ENCODE data around the gene DYNC1LI1. TPM values are rescaled to one million over a fixed set of nuclear protein-coding genes. Genes with fewer than 3 reads are reported as not detected.
A peak's percentile ranks its signal among the peaks of the same experiment; 100 is the strongest.

The DYNC1LI1 gene
- total and polyA plus RNA-seq, 8 donors, result 32.6 to 44.2 (median 39.6) TPM

- DNase-seq (peak in 1 of 4 donors; percentile 25), ATAC-seq (peak; percentile 75)
- Histone ChIP-seq H3K27ac (no peak overlapping the region), H3K9me3 (no peaks in the 10 kb centered on the region), H3K36me3 (peaks cover 0 to 5% of the 10 kb centered on the region in 2 donors), H3K4me1 (peaks cover 8 to 31% of the 10 kb centered on the region in 2 donors), H3K27me3 (no peaks in the 10 kb centered on the region), H3K4me3 (no peak overlapping the region)
- intact Hi-C loops (cut with DNase I), result no loop called here
- TF ChIP-seq, protein P1, sequence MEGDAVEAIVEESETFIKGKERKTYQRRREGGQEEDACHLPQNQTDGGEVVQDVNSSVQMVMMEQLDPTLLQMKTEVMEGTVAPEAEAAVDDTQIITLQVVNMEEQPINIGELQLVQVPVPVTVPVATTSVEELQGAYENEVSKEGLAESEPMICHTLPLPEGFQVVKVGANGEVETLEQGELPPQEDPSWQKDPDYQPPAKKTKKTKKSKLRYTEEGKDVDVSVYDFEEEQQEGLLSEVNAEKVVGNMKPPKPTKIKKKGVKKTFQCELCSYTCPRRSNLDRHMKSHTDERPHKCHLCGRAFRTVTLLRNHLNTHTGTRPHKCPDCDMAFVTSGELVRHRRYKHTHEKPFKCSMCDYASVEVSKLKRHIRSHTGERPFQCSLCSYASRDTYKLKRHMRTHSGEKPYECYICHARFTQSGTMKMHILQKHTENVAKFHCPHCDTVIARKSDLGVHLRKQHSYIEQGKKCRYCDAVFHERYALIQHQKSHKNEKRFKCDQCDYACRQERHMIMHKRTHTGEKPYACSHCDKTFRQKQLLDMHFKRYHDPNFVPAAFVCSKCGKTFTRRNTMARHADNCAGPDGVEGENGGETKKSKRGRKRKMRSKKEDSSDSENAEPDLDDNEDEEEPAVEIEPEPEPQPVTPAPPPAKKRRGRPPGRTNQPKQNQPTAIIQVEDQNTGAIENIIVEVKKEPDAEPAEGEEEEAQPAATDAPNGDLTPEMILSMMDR (IDR thresholded peaks at IDR 0.05), result no peak
These were observed 12.9 kb downstream of the DYNC1LI1 start for GRCh38 chr3:32557640-32558352.

DNA sequence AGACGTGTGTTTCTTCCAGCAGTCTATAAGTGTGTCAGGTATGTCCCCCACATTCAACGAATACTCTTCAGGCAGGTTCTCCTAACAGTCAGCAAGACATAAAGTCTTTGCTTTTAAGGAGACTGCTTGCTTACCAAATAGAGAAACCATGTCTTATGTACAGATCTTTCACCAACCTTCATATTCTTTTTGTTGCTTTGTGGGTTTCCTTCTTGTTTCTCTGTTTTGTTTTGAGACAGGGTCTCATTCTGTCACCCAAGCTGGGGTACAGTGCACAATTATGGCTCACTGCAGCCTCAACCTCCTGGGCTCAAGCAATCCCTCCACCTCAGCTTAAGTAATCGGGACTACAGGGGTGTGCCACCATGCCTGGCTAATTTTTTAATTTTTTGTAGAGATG is 14.3 kb downstream of the DYNC1LI1 start:
- intact Hi-C loops (cut with DNase I), result no loop called here
- no peak for ATAC-seq
- Histone ChIP-seq H3K4me3 (no peak overlapping the region), H3K4me1 (peaks cover 8 to 40% of the 10 kb centered on the region in 2 donors), H3K9me3 (no peaks in the 10 kb centered on the region), H3K27ac (no peak overlapping the region), H3K36me3 (peaks cover 0 to 5% of the 10 kb centered on the region in 2 donors), H3K27me3 (no peaks in the 10 kb centered on the region)
- no peak for DNase-seq
- TF ChIP-seq, protein P1 (IDR thresholded peaks at IDR 0.05), result no peak

GRCh38 chr3:32553973-32554372 is 16.7 kb downstream of the DYNC1LI1 start:
- Histone ChIP-seq H3K4me3 (no peak overlapping the region), H3K9me3 (no peaks in the 10 kb centered on the region), H3K27ac (no peak overlapping the region), H3K27me3 (no peaks in the 10 kb centered on the region), H3K36me3 (no peaks in the 10 kb centered on the region), H3K4me1 (peaks cover 8 to 48% of the 10 kb centered on the region in 2 donors)
- TF ChIP-seq, protein P1 (IDR thresholded peaks at IDR 0.05), result no peak
- DNase-seq (no peak), ATAC-seq (no peak)
- intact Hi-C loops (cut with DNase I), result no loop called here

GRCh38 chr3:32553459-32553858 is 17.2 kb downstream of the DYNC1LI1 start:
- Histone ChIP-seq H3K27me3 (no peaks in the 10 kb centered on the region), H3K4me3 (no peak overlapping the region), H3K9me3 (no peaks in the 10 kb centered on the region), H3K27ac (no peak overlapping the region), H3K4me1 (peaks cover 8 to 47% of the 10 kb centered on the region in 2 donors), H3K36me3 (no peaks in the 10 kb centered on the region)
- DNase-seq (no peak), ATAC-seq (no peak)
- intact Hi-C loops (cut with DNase I), result no loop called here
- TF ChIP-seq, protein P1 (IDR thresholded peaks at IDR 0.05), result no peak

- Histone ChIP-seq H3K4me3 (no peak overlapping the region), H3K4me1 (peaks cover 0 to 37% of the 10 kb centered on the region in 2 donors), H3K27me3 (no peaks in the 10 kb centered on the region), H3K36me3 (no peaks in the 10 kb centered on the region), H3K9me3 (no peaks in the 10 kb centered on the region), H3K27ac (no peak overlapping the region)
- intact Hi-C loops (cut with DNase I), result no loop called here
- TF ChIP-seq, protein P1 (IDR thresholded peaks at IDR 0.05), result no peak
- ATAC-seq (no peak), DNase-seq (no peak)
These were observed 18.6 kb downstream of the DYNC1LI1 start for GRCh38 chr3:32552013-32552412.

All from left lung (tissue), 10 donors.